HG02571 (cell line): ENCODE results near the gene SPA17.

ENCODE experiments used
- ATAC-seq: cut with Tn5 transposase; IDR thresholded peaks from one replicate; pipeline ENCODE4 v1.9.1; 2021; ENCODE audit warnings: mild to moderate bottlenecking, moderate library complexity; ENCODE audit not compliant: unreplicated experiment

The SPA17 gene

DNA sequence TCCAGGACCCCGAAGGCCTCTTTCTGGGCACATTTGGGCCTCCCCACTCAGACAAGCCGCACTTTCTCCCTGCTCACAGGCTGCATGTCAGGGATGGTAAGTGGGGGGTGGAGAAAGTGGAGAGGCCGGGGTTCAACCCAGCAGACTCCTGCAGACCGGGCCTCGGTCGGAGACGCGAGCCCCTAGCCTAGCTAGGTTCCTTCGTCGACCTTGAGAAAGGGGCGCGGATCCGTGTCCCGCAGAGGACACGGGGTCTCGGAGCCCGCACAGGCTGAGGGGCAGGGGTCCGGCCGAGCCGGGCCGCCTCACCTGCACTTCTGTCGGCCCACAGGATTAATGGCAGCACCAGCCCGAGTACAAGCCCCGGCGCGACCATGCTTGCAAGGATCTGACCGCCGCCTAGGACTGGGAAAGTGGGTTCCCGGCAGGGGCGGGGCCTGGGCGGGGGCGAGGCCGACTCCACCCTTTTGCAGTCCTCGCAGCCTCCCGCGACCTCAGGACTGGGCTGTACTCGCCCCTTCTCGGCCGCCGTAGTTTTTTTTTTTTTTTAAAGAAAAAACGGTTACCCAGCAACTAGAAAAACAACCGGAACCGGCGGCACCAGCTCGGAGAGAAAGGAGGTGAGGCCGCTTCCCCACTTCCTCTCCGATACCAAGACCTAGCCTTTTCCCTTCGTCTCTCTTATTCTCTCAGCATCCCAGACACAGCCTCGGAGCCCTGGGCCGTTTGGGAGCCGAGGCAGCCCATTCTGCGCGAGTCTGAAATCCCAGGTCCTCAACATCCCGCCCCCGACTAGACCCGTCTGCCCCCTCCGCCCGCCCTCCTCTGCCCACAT is at the start of gene SPA17, which contains the start of gene SIAE:
TSS of gene SPA17 (plus strand) at position 572 of the 835 bp plus-strand sequence. CDS start 1,361 bp downstream, outside the sequence.
TSS of gene SIAE (minus strand) at position 407 of the 835 bp plus-strand sequence. CDS start at position 376, 31 bp downstream.
- ATAC-seq: peak; percentile 89

DNA sequence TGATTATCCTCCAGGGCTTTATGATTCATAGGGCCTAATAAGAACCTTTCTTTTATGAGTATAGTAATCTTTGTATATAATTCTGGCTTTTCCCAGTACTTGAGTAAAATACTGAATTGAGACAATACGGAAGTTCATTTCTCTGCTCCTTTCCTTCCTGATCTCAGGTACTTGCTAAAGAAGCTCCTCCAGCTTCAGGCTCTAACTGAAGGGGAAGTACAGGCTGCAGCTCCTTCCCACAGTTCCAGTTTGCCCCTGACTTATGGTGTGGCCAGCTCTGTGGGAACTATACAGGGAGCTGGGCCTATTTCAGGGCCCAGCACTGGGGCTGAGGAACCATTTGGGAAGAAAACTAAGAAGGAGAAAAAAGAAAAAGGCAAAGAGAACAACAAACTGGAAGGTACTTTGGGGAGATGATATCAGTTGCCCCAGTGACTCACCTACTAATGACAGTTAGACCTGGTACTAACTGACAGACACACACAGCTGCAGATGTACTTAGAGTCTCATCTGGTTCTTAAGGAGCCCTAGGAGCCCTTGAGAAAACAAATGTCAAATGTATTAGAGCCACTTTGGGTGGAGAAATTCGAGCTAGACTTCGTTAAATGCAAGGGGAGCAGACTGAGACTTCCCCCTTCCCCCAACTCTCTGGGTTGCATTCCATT is 48.1 kb upstream of the SPA17 start:
- ATAC-seq: no peak

DNA sequence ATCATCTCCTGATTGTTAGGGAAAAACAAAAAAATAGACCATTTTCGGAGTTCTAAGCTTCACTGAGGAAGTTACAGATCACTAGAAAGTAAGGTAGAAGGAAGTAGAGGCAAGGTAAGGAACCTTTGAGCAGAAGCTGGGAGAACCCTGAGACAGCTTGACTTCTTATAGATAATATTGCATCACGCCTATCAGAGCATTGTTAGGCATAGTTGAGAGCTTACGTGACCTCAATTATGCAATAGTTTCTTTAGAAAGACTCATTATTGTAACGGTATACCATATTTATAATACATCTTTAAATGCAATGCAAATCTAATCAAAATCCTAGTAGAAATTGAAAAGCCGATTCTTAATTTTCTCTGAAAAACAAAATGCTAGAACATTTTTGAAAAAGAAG is 46.2 kb upstream of the SPA17 start:
- ATAC-seq: no peak

DNA sequence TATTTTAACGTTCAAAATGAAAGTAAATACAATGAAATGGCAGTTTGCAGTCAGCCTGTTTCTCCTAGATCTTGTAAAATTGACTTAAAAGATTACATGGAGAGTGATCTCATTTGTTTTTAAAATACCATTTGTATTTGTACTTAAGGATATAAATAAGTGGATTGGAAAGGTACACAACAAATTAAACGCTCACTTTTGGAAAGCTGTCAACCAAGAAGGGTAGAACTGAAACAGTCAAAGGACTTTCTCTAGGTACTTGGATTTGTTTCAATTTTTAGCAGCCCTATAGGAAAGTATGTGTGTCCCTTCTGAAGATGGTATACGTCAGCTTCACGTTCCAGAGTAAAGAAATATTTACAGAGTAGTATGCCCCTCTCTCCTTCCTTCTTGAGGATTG is 43.7 kb upstream of the SPA17 start:
- ATAC-seq: no peak

DNA sequence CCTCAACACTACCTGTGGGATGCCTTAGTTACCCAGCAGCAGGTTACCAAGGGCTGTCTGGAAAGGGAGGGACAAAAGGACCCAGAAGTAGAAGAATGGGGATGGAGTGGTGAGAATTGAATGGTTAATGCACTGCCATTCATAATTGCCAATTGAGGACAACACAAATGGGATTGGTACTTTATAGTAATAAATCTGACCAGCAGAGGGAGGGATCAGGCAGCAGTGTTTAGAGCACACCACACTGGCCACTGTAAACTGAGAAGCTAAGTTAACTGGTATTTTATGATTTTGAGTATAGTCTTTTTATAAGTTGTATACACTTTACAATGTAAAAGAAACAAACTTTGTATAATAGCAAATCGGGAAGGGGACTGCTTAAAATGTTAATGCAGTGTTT is 40.3 kb upstream of the SPA17 start:
- no peak for ATAC-seq

DNA sequence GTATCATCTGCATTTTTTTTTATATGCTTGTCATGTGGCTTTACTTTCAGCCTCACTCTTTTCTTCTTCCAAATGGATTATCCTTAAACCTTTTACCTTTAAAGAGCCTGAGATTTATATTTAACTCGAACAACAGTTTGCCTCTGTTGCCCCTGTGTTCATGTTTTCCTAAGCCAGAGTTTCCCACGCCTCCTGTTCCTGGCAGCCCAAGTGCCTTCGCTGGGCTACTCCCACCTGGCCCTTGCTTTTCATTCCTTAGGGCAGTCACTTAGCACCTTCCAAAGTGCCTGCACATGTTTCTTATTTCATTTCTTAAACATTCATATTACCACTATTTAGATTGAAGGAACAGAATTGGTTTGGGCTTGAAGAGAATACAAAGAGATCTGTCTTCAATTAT is 37.8 kb upstream of the SPA17 start:
- ATAC-seq: no peak

DNA sequence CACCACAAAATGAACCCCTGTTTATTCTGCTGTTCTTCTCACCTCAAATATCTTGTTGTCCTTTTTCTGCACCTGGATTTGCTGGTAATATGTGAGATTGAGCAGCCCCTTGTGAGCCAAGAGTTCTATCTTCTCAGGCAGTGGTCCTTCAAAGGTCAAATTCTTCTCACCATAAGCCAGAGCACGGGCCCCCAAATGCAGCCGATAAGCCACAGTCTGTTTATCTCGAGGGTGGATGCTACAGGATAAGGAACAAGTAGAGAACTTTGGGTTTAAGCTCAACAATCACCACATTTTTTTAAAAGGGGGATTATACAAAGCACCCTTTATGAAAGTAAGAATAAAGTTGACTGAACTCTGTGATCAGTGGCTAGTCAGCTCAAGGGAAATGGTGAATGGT is 35.2 kb upstream of the SPA17 start:
- ATAC-seq: no peak

DNA sequence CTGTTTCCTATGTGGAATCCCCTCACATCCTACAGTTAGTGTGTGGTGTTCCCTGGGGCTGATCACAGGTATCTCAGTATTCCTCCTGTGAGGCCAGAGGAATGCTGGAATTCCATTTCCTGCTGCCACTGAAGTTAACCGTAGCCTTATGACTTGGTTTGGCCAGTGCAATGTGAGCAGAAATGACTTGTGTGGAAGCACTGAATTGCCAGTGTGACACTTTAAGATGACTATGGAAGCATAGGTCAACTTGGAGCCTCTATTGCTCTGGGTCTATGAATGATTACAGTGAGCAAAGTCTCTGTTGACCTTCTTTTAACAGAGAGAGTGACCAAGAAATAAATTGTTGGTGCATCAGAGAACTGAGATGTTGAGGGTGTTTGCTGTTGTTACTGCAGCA is 34.5 kb upstream of the SPA17 start:
- no peak for ATAC-seq

DNA sequence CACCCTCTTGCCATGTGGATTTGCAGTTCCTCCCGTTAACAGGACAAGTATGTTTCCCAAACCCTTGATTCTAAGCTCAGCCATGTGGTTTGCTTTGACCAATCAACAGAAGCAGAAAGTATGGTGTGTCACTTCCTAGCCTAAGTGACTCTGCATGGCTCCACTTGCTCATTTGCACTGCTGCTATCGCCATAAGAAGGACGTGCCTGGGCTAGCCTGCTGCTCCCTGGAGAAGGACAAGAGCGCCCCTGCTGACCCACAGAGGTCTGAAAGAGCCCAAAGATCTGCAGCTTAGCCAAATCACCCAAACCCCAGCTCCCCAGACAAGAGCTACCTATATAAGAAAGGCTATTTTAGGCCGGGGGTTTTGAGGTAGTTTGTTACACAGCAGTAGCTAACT is 33.0 kb upstream of the SPA17 start:
- ATAC-seq: no peak

DNA sequence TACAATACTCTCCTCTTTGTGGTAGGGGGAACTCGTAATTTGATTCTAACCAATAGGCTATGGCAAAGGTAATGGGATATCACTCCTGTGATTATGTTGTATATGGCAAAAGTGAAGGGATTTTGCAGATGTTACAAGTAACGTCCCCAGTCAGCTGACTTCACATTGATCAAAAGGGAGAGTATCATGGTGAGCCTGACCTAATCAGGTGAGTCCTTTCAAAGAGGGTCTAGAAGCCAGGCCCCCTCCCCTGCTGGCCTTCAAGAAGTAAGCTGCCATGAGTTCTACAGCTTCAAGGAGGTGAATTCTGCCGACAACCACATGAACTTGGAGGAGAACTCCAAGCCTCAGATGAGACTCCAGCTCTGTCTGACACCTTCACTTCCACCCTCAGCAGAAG is 31.1 kb upstream of the SPA17 start:
- no peak for ATAC-seq

DNA sequence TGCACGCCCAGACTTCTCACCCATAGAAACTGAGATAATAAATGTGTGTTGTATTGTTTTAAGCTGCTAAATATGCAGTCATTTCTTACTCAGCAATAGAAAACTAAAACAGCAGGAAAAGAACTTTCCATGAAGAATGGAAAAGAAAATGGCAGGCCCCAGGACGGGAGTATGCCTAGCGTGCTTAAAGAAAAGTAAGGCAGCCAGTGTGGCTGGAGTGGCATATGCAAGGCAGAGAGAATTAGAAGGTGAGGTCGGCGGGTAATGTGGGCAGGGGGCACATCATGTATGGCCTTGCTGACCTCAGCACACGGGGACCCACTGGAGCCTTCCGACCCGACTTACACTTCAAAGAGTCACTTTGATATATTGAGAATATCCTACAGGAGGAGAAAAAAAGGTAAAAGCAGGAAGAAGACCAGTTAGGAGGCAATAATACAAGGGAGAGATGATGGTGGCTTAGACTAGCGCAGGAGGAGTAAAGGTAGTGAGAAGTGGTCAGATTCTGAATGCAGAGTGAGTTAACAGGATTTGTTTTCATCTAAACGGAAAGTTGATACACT is 30.6 kb upstream of the SPA17 start:
- no peak for ATAC-seq

DNA sequence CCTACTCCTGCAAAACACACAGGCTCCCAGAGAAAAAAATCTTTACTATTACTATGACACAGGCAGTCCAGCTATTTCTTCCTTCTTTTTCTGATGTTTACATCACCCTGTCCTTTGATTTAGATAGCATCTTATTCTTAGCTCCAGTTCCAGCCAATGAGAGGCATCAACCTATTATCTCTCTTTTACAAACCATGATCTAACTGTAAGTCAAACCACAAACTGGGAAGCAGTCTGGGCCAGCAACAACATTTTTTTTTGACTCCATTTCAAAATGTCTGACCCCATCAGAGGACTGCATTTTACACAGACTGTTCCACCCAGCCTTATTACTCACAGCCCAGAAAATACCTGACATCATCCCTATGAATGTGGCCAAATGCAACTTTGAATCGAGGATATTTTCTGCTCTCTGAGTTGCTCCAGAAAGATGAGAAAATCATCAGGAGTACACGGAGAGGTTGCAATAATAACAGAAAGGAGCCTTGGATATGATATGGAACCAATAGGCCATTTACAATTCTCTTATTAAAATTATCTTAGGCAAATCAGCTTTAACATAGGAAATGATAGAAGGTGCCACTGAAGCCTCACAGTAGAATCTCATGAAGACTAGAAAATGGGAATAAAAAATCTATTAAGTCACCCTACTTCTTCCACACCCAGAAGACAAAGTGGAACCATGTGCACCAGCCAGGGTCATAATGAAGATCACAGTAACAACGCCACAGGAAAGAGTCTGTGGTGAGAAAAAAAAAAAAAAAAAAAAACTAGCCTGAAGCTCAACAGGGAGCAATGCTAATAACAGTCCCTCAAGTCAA is 29.9 kb upstream of the SPA17 start:
- no peak for ATAC-seq

DNA sequence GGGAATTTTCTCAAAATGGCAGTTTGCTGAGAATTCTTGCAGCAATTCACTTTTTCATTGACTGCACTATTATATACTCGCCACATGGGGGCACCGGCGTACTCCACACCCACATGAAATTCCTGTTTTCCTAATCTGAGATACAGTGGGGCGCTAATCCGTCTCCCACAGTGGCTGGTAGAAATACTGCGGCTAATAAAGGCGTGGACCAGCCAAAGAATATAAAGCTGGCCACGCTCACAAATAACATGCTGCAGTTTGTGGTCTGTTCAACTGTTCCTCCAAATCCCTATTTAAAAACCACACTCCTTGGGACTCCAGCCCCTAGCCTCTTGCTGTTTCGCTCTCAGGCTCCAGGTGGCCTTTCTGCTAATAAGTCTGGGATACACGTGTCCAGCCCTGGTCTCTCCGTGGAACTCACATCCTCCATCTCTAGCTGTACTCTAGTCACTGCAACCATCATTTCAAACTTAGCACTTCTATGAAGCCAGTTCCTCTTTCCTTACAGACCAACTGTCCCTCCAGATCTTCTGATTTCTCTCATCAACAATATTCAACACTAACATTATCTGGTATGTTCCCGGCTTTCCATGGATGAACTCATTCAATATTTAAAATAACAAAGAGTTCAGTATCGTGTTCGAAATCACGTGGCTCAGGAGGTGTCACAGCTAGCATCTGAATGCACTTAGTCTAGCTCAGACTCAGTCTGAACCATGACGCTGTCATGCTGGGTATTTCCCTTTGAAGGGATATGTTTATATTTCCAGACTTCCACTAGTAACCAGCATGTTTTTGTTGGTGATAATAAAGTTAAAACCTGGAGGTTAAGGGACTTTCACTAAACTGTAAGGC is 29.1 kb upstream of the SPA17 start:
- ATAC-seq: peak; percentile 67

DNA sequence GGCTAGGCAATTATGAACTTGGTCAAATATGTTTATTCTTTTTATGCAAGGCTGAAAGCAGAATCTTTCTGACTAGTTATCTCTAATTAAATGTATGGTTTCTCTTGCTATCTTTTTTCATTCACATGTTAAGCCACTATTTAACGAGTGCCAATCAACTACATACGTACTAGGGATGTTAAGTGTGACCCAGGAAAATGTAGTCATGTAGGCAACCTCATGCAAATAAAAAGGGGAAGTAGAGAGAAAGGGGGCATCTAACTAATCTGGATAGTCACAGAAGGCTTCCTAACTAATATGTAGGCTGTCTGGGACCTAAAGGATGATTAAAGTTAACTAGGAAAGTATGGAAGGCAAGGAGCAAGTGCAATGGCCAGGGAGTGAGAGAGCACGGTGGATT is 27.6 kb upstream of the SPA17 start:
- ATAC-seq: no peak

DNA sequence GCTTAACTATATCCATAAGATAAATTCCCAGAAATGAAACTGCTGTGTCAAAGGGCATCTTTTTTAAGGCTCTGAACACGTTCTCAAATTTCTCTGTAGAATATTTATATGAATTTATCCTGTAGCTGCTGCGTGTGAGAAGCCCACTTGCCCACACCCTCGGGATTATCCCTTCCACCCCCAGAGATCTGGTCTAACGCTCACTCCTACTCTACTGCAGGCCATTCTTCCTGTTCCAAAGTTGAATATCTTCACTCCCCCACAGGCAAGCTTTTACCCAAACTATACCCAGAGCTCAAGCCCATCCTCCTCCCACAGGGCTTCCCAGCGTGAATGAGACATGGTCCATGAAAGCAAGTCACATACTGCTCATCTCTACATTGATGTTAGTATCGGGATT is 25.1 kb upstream of the SPA17 start:
- no peak for ATAC-seq

DNA sequence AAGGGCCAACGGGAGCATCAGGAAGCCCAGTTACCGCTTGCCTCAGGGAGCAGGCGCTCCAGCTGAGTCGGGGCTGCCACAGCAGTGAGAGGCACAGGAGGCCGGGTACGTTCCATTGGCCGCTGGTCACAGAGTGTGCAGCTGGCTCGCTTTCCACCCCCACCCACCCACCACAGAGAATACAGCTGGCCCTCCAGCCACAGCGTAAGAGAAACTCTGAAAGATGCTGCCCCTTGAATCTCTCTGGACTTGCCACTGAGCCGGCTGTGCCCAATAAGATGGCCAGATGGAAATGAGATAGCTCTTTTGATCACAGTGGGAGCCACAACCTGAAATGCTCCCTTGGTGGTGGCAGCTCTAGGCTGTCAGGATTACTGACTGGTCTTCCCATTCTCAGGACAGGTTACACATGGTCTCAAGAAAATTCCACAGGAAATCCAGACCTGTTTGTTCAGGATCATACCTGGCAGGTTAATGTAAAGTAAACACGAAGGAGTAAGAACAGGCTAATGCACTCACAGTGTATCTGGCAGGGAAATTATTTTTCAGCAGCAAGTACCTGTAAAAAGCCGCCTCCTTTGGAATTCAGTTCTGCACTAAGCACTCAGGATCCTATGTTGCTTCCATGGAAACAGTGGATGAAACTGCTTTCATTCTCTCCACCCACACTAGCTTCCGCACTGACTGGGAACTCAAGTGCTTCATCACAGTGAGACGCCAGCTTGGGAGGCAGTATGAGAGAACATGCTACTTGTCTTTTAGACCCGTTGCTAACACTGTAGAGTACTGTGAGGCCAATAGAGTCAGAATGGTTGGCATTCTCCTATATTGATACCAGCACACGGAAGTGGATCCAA is 16.7 kb upstream of the SPA17 start:
- no peak for ATAC-seq

DNA sequence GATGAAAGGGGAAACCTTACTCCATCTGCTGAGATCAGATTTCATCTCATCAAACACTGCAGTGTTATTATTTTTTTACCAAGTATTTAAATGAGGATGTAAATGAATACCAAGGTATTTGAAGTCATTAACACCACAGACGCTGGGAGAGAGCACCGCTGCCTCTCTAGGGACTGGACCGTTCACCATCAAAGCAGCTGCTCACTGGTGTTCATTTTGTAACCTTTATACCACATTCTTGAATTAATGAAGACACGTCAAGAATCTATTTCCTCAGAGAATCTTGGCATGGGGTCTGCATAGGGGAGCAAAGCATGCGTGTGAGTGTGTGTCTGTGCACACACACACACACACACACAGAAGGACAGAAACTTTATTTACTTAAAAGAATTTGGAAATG is 15.8 kb upstream of the SPA17 start:
- ATAC-seq: no peak

DNA sequence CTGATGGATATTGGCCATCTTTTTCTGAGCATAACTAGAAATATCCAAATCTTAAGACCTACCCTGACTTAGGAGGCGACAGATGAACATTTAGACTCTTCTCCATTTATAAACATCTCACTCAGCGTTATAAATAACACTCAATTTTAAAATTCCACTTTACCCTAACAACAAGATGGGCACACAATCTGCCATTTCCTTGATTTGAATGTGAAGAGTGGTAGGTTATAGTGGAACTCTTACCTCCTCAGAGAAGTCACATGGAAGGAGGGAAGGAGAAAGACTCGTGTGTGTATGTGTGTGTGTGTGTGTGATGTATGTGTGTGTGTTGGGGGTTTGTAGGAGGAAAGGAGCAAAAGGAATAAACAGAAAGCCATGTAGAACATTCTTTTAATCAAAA is 15.2 kb upstream of the SPA17 start:
- no peak for ATAC-seq

DNA sequence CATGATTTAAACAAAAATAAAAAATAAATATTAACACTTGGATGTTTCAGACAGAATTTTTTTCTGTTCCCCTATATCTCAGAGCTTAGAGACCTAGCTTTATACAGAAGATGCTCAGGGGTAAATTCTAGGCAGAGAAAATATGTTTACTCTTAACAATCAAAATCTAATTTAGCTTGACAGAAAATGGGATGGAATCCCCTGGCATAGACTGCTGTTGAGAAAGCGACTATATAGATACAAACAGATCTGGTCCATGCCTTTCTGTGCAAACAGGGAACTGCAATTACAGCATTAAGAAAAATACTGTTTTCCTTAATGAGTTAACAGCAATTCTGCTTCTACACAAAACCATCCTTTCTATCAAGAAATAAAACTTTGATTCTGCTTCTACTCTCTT is 14.7 kb upstream of the SPA17 start:
- ATAC-seq: no peak
